WTC11 (cell line): ENCODE results near the gene ZNF18. TPM values are rescaled to one million over a fixed set of nuclear protein-coding genes. Genes with fewer than 3 reads are reported as not detected.

Experiments used
- ATAC-seq: fragments of 200-7000 bp; cut with Tn5 transposase; 2 replicates; pipeline ENCODE4 v1.10.0; 2021; ENCODE audit warnings: mild to moderate bottlenecking, moderate library complexity
- CTCF ChIA-PET: fragments of 300-600 bp; sonication (Branson Sonifier 250); formaldehyde crosslinking; loops from one replicate; lab custom pipeline; 2021; ENCODE audit warnings: antibody characterized with exemption; lab: Charles Lee
- POLR2A ChIA-PET: fragments of 350-600 bp; sonication (Branson Sonifier 250); formaldehyde crosslinking; loops from one replicate; lab custom pipeline; 2021; ENCODE audit warnings: antibody characterized with exemption; lab: Charles Lee
- DNase-seq: peaks from one replicate; pipeline ENCODE4 v3.0.0; 2021; ENCODE audit warnings: low spot score
- H3K27ac Mint-ChIP-seq: 2 replicates; pipeline ENCODE4 v1.8.0; 2021; ENCODE audit warnings: mixed read lengths
- H3K27me3 Mint-ChIP-seq: 2 replicates; pipeline ENCODE4 v1.8.0; 2021; ENCODE audit warnings: low read depth, mild to moderate bottlenecking, moderate library complexity, mixed read lengths
- H3K36me3 Mint-ChIP-seq: 2 replicates; pipeline ENCODE4 v1.8.0; 2021; ENCODE audit warnings: mixed read lengths
- H3K4me1 Mint-ChIP-seq: 2 replicates; pipeline ENCODE4 v1.8.0; 2022; ENCODE audit warnings: mixed read lengths
- H3K4me3 Mint-ChIP-seq: 2 replicates; pipeline ENCODE4 v1.8.0; 2021; ENCODE audit warnings: mild to moderate bottlenecking, moderate library complexity, mixed read lengths
- H3K9me3 Mint-ChIP-seq: 2 replicates; pipeline ENCODE4 v1.8.0; 2021; ENCODE audit warnings: mixed read lengths
- ARID4B ChIP-seq: sonication (generic); formaldehyde crosslinking; IDR thresholded peaks from 2 replicates; pipeline ENCODE4 v1.8.0; 2023; ENCODE audit warnings: missing genetic modification reagents, mild to moderate bottlenecking, borderline replicate concordance
- ATF2 ChIP-seq: sonication (generic); formaldehyde crosslinking; IDR thresholded peaks from 2 replicates; pipeline ENCODE4 v1.8.1; 2022; ENCODE audit warnings: low read depth, missing genetic modification reagents, borderline replicate concordance
- CBFB ChIP-seq: sonication (generic); formaldehyde crosslinking; IDR thresholded peaks from 2 replicates; pipeline ENCODE4 v1.8.1; 2022; ENCODE audit warnings: mild to moderate bottlenecking, low read depth, missing genetic modification reagents
- CREB1 ChIP-seq: sonication (generic); formaldehyde crosslinking; IDR thresholded peaks from 2 replicates; pipeline ENCODE4 v1.8.0; 2023; ENCODE audit warnings: mild to moderate bottlenecking, missing genetic modification reagents
- CREM ChIP-seq: sonication (generic); formaldehyde crosslinking; IDR thresholded peaks from 2 replicates; pipeline ENCODE4 v1.8.1; 2022; ENCODE audit warnings: mild to moderate bottlenecking, missing genetic modification reagents, moderate library complexity
- CTCF ChIP-seq: fragments of 200-600 bp; IDR thresholded peaks from 2 replicates; pipeline ENCODE4 v1.8.0; 2022; ENCODE audit warnings: antibody characterized with exemption
- FOXJ3 ChIP-seq: sonication (generic); formaldehyde crosslinking; IDR thresholded peaks from 2 replicates; pipeline ENCODE4 v1.9.0; 2021; ENCODE audit warnings: missing genetic modification reagents, mild to moderate bottlenecking, borderline replicate concordance
- NFE2L1 ChIP-seq: sonication (generic); formaldehyde crosslinking; IDR thresholded peaks from 2 replicates; pipeline ENCODE4 v1.8.1; 2023; ENCODE audit warnings: missing genetic modification reagents
- TEAD4 ChIP-seq: sonication (generic); formaldehyde crosslinking; IDR thresholded peaks from 2 replicates; pipeline ENCODE4 v1.8.0; 2022; ENCODE audit warnings: mild to moderate bottlenecking, missing genetic modification reagents
- TP53 ChIP-seq: sonication (generic); formaldehyde crosslinking; IDR thresholded peaks from 2 replicates; pipeline ENCODE4 v1.8.1; 2023; ENCODE audit warnings: mild to moderate bottlenecking, missing genetic modification reagents
- ZNF425 ChIP-seq: fragments of 250-450 bp; sonication (Bioruptor Pico); conservative IDR thresholded peaks from 2 replicates; pipeline ENCODE4 v1.9.0; 2021; ENCODE audit warnings: mild to moderate bottlenecking
- ZNF532 ChIP-seq: fragments of 250-450 bp; sonication (Bioruptor Pico); IDR thresholded peaks from 2 replicates; pipeline ENCODE4 v1.9.0; 2021; ENCODE audit warnings: mild to moderate bottlenecking, borderline replicate concordance
- total RNA-seq: library from RNA; stranded (reverse); gene quantifications from 3 replicates; pipeline ENCODE4 v1.2.3, GENCODE V29; 2021

Gene ZNF18
- total RNA-seq, 1 experiment from 2014 or later = 13.3 TPM

GRCh38 chr17:11999696-12000095, 2.4 kb upstream of the ZNF18 start (continued):
- TF ChIP-seq ARID4B (CRISPR knock-in tag) (no peak), ZNF532 (no peak), CREB1 (CRISPR knock-in tag) (no peak), TP53 (CRISPR knock-in tag) (no peak)

GRCh38 chr17:11997972-11998233, 628 bp upstream of the ZNF18 start:
- CTCF ChIA-PET = interaction anchor here (0.6 to 2.0 kb wide), 6 partner anchors 11 to 87 kb away, joined by 3 to 15 read pairs (median 6); partner anchors contain the start of gene MAP2K4

More at GRCh38 chr17:11997972-11998233, 628 bp upstream of the ZNF18 start:
- H3K27ac Mint-ChIP-seq = peak overlapping the region; percentile 100
- peaks cover 4% of the 10 kb centered on the region; the same call in 1 of the 2 replicates for H3K9me3 Mint-ChIP-seq
- H3K36me3 Mint-ChIP-seq = peaks cover 6% of the 10 kb centered on the region
- no peaks in the 10 kb centered on the region for H3K27me3 Mint-ChIP-seq
- POLR2A ChIA-PET = interaction anchor here (1.2 to 2.7 kb wide), 6 partner anchors 11 to 1021 kb away, joined by 3 to 43 read pairs (median 4); partner anchors contain the start of gene MAP2K4
- peaks cover 15% of the 10 kb centered on the region for H3K4me1 Mint-ChIP-seq
- DNase-seq (no peak), ATAC-seq (no peak)
- H3K4me3 Mint-ChIP-seq = peak overlapping the region; percentile 96
- TF ChIP-seq ATF2 (CRISPR knock-in tag) (no peak), FOXJ3 (CRISPR knock-in tag) (no peak), CTCF (no peak), CBFB (CRISPR knock-in tag) (no peak), NFE2L1 (CRISPR knock-in tag) (no peak), ZNF425 (CRISPR knock-in tag) (no peak), CREM (no peak), TEAD4 (CRISPR knock-in tag) (no peak)
